DND-41 (cell line): ENCODE measurements around the gene NAGPA.

Experiments
- ATAC-seq: fragments of 200-7000 bp; cut with Tn5 transposase; 3 replicates; pipeline ENCODE4 v1.9.1; 2021; ENCODE audit warnings: low read depth; ENCODE audit not compliant: insufficient read depth
- DNase-seq: peaks from one replicate; pipeline ENCODE4 v3.0.0-alpha.2; 2020
- H2AFZ ChIP-seq: 2 replicates; pipeline ENCODE4 v1.6.0; 2012; ENCODE audit warnings: low read depth, low read length
- H3K27ac ChIP-seq: 2 replicates; pipeline ENCODE4 v1.5.1; 2012; ENCODE audit warnings: low read length, inconsistent platforms
- H3K27me3 ChIP-seq: fragments of 200-600 bp; sonication (generic); 2 replicates; pipeline ENCODE4 v1.6.0; 2012; ENCODE audit warnings: low read length, mild to moderate bottlenecking, inconsistent platforms; ENCODE audit not compliant: insufficient read depth, poor library complexity
- H3K36me3 ChIP-seq: 2 replicates; pipeline ENCODE4 v1.5.1; 2012; ENCODE audit warnings: low read length, inconsistent platforms; ENCODE audit not compliant: insufficient read depth
- H3K4me1 ChIP-seq: 2 replicates; pipeline ENCODE4 v1.5.1; 2012; ENCODE audit warnings: mild to moderate bottlenecking, low read length; ENCODE audit not compliant: insufficient read depth
- H3K4me2 ChIP-seq: 2 replicates; pipeline ENCODE4 v1.6.0; 2012; ENCODE audit warnings: mild to moderate bottlenecking, moderate library complexity, low read length, inconsistent platforms; ENCODE audit not compliant: insufficient read depth
- H3K4me3 ChIP-seq, 2 experiments: fragments of 200-600 bp in 1 of 2; shearing (Covaris generic) in 1 of 2; 2 replicates each; pipeline ENCODE4 v1.5.1; 2012 to 2016; ENCODE audit warnings: inconsistent platforms in 2 of 2, low read length in 2 of 2, mild to moderate bottlenecking in 2 of 2, low read depth in 1 of 2, moderate library complexity in 1 of 2
- H3K79me2 ChIP-seq: 2 replicates; pipeline ENCODE4 v1.6.0; 2012; ENCODE audit warnings: low read length, inconsistent platforms; ENCODE audit not compliant: insufficient read depth
- H3K9ac ChIP-seq: 2 replicates; pipeline ENCODE4 v1.6.0; 2012; ENCODE audit warnings: low read depth, mild to moderate bottlenecking, inconsistent platforms, low read length, moderate library complexity
- H3K9me3 ChIP-seq: 2 replicates; pipeline ENCODE4 v1.5.1; 2012; ENCODE audit warnings: low read length, moderate library complexity, mild to moderate bottlenecking, inconsistent platforms; ENCODE audit not compliant: insufficient read depth, severe bottlenecking
- H4K20me1 ChIP-seq: 2 replicates; pipeline ENCODE4 v1.6.0; 2012; ENCODE audit warnings: low read length; ENCODE audit not compliant: insufficient read depth
- CTCF ChIP-seq: IDR thresholded peaks from 2 replicates; pipeline ENCODE4 v1.5.1; 2012; ENCODE audit warnings: borderline replicate concordance, low read length, moderate library complexity, mild to moderate bottlenecking; ENCODE audit not compliant: poor library complexity, severe bottlenecking; ENCODE audit errors: extremely low read depth
- EZH2 ChIP-seq: IDR thresholded peaks from 3 replicates; pipeline ENCODE4 v1.6.1; 2012; ENCODE audit warnings: borderline replicate concordance, low read depth, mild to moderate bottlenecking, moderate library complexity, low read length, inconsistent platforms; ENCODE audit not compliant: severe bottlenecking

Gene NAGPA

GRCh38 chr16:4979164-4979563 lies 54.6 kb downstream of the NAGPA start:
- H4K20me1 ChIP-seq = 0 out of 2 replicates have a peak, but pooled peaks cover 3% of the 10 kb centered on the region
- no peak overlapping the region for H3K4me3 ChIP-seq
- no peak for TF ChIP-seq EZH2
- TF ChIP-seq CTCF = no peak
- no peaks in the 10 kb centered on the region for H3K79me2 ChIP-seq
- H3K36me3 ChIP-seq = no peaks in the 10 kb centered on the region
- no peak for DNase-seq
- peaks cover 3% of the 10 kb centered on the region for H3K27me3 ChIP-seq
- no peak overlapping the region for H3K27ac ChIP-seq
- H3K4me1 ChIP-seq = no peaks in the 10 kb centered on the region
- H3K9ac ChIP-seq = no peak overlapping the region
- no peak for ATAC-seq
- H3K9me3 ChIP-seq = no peaks in the 10 kb centered on the region
- no peak overlapping the region for H3K4me2 ChIP-seq
- no peak overlapping the region for H2AFZ ChIP-seq

- no peaks in the 10 kb centered on the region for H3K4me1 ChIP-seq
- H2AFZ ChIP-seq = no peak overlapping the region
- no peak for DNase-seq
Observed at GRCh38 chr16:4976611-4977145, 57.1 kb downstream of the NAGPA start.

GRCh38 chr16:4976079-4976478 lies 57.7 kb downstream of the NAGPA start:
- Histone ChIP-seq H3K9me3 (no peaks in the 10 kb centered on the region), H3K4me2 (no peak overlapping the region), H3K27me3 (peaks cover 3% of the 10 kb centered on the region), H3K4me3 (no peak overlapping the region), H3K79me2 (no peaks in the 10 kb centered on the region), H3K9ac (no peak overlapping the region), H2AFZ (no peak overlapping the region), H3K4me1 (no peaks in the 10 kb centered on the region), H3K27ac (no peak overlapping the region), H4K20me1 (0 out of 2 replicates have a peak, but pooled peaks cover 3% of the 10 kb centered on the region), H3K36me3 (no peaks in the 10 kb centered on the region)
- ATAC-seq (no peak), DNase-seq (no peak)
- TF ChIP-seq EZH2 (no peak), CTCF (no peak)

More at GRCh38 chr16:4976611-4977145, 57.1 kb downstream of the NAGPA start:
- no peak overlapping the region for H3K27ac ChIP-seq
- TF ChIP-seq CTCF (no peak), EZH2 (no peak)
- H3K36me3 ChIP-seq = no peaks in the 10 kb centered on the region
- ATAC-seq = no peak
- H3K79me2 ChIP-seq = no peaks in the 10 kb centered on the region
- no peak overlapping the region for H3K4me2 ChIP-seq
- H3K27me3 ChIP-seq = peaks cover 3% of the 10 kb centered on the region
- 0 out of 2 replicates have a peak, but pooled peaks cover 3% of the 10 kb centered on the region for H4K20me1 ChIP-seq
- H3K4me3 ChIP-seq = no peak overlapping the region
- no peak overlapping the region for H3K9ac ChIP-seq
- H3K9me3 ChIP-seq = no peaks in the 10 kb centered on the region
